Right lobe of liver (tissue), 6 donors: ENCODE results near the gene TMBIM6. TPM values are rescaled to one million over a fixed set of nuclear protein-coding genes. Genes with fewer than 3 reads are reported as not detected.

Experiments used
- ATAC-seq, 4 donors: fragments of 200-7000 bp; cut with Tn5 transposase; one replicate each; pipeline ENCODE4 v1.9.1; 2020; ENCODE audit warnings: mild to moderate bottlenecking in 4 of 4, moderate library complexity in 4 of 4
- DNase-seq, 3 donors: peaks; one replicate each; pipeline ENCODE4 v3.0.0-alpha.2; 2020
- H3K27ac ChIP-seq, 3 donors: fragments of 200-600 bp; one replicate each; pipeline ENCODE4 v1.8.0; 2022
- H3K27me3 ChIP-seq, 2 donors: fragments of 200-600 bp; one replicate each; pipeline ENCODE4 v1.8.0; 2022
- H3K36me3 ChIP-seq, 4 donors: fragments of 200-600 bp; sonication (generic) in 1 of 4; one replicate each; pipeline versions ENCODE4 v1.5.1 to v1.8.0; 2017 to 2022; ENCODE audit warnings: control low read depth in 1 of 4
- H3K4me1 ChIP-seq, 4 donors: fragments of 200-600 bp; sonication (generic) in 1 of 4; one replicate each; pipeline versions ENCODE4 v1.5.1 to v1.8.0; 2017 to 2022; ENCODE audit warnings: control low read depth in 1 of 4
- H3K4me3 ChIP-seq, 3 donors: fragments of 200-600 bp; one replicate each; pipeline ENCODE4 v1.8.0; 2022
- H3K9me3 ChIP-seq, 4 donors: fragments of 200-600 bp; sonication (generic) in 1 of 4; one replicate each; pipeline versions ENCODE4 v1.5.1 to v1.8.0; 2017 to 2022; ENCODE audit warnings: control low read depth in 1 of 4
- CTCF ChIP-seq, 4 donors: fragments of 200-600 bp in 3 of 4; fragments of 450-650 bp in 1 of 4; IDR thresholded peaks; one replicate each; pipeline versions ENCODE4 v1.5.1 to v1.8.0; 2016 to 2022; ENCODE audit warnings: antibody characterized with exemption in 4 of 4, mild to moderate bottlenecking in 2 of 4
- POLR2A ChIP-seq: fragments of 450-650 bp; IDR thresholded peaks from one replicate; pipeline ENCODE4 v1.6.1; 2017; ENCODE audit warnings: antibody characterized with exemption, mild to moderate bottlenecking
- WGBS: methylation state at CpG from one replicate; pipeline ENCODE4 v1.1.6; 2018; ENCODE audit warnings: low coverage, low lambda C conversion rate; ENCODE audit not compliant: insufficient coverage; ENCODE audit errors: missing lambda C conversion rate; 5-methylcytosine and 5-hydroxymethylcytosine counted together
- intact Hi-C, 2 donors: fragments of 100-400 bp; cut with DNase I; formaldehyde crosslinking; loops; one replicate each; pipeline versions ENCODE4 v1.11.2 to v1.14.1; 2022
- total RNA-seq, 6 experiments: library from RNA; depleted of rRNA in 2 of 6; stranded (reverse); fragments of >200 nt in 2 of 6; fragmentation: NEBNext Ultra II Directional in 3 of 6; extraction: Animal tissue kit (Norgen Biotek cat#: 25700) in 3 of 6; gene quantifications; one replicate each; pipeline versions ENCODE4 v1.1.0 to v1.2.4, GENCODE V29; 2016 to 2023
- donor health status: DM: no; HTN: yes; CAD: no.
- donor health status: DM: no; HTN: no; CAD: no.
- donor health status: DM: no; HTN: no; CAD: no.
- donor health status: DM: no; HTN: yes; CAD: no.
- donor health status: DM: no; HTN: yes; CAD: no.

The TMBIM6 gene
- total RNA-seq, 6 experiments from 2014 or later = 538 to 1,268 (median 937) TPM

GRCh38 chr12:49798248-49798647, 56.9 kb downstream of the TMBIM6 start:
- Histone ChIP-seq H3K4me3 (no peak overlapping the region), H3K9me3 (no peaks in the 10 kb centered on the region), H3K4me1 (peaks cover 0 to 12% (median 2%) of the 10 kb centered on the region in 4 donors), H3K36me3 (peaks cover 0 to 14% (median 1%) of the 10 kb centered on the region in 4 donors), H3K27me3 (no peaks in the 10 kb centered on the region), H3K27ac (no peak overlapping the region)
- WGBS = 33% methylated on average over 1 of the region's 7 CpGs
- intact Hi-C loops = no loop called here
- DNase-seq = no peak
- no peak for ATAC-seq
- no peak for TF ChIP-seq CTCF (IDR thresholded peaks at IDR 0.05)
- no peak for TF ChIP-seq POLR2A

- Histone ChIP-seq H3K27ac (no peak overlapping the region), H3K4me3 (no peak overlapping the region), H3K4me1 (peaks cover 0 to 12% (median 2%) of the 10 kb centered on the region in 4 donors), H3K36me3 (peaks cover 0 to 19% (median 1%) of the 10 kb centered on the region in 4 donors), H3K9me3 (no peaks in the 10 kb centered on the region), H3K27me3 (no peaks in the 10 kb centered on the region)
- WGBS = 69% methylated on average over 2 of the region's 2 CpGs
- intact Hi-C loops = no loop called here
- TF ChIP-seq CTCF (IDR thresholded peaks at IDR 0.05) (no peak), POLR2A (no peak)
- DNase-seq (no peak), ATAC-seq (no peak)
Observed at GRCh38 chr12:49798934-49799333, 57.6 kb downstream of the TMBIM6 start.

- H3K4me3 ChIP-seq = no peak overlapping the region
- H3K36me3 ChIP-seq = peaks cover 0 to 23% (median 1%) of the 10 kb centered on the region in 4 donors
- intact Hi-C loops = no loop called here
- DNase-seq (peak in 1 of 3 donors; percentile 71), ATAC-seq (peak; percentile 73 to 91 (median 88))
- WGBS = 64% methylated on average over 9 of the region's 11 CpGs
- TF ChIP-seq CTCF (IDR thresholded peaks at IDR 0.05) = no peak
- TF ChIP-seq POLR2A = no peak
- H3K27me3 ChIP-seq = no peaks in the 10 kb centered on the region
- H3K27ac ChIP-seq = peak overlapping the region in 1 of 3 donors; percentile 64
- peaks cover 0 to 12% (median 2%) of the 10 kb centered on the region in 4 donors for H3K4me1 ChIP-seq
- H3K9me3 ChIP-seq = no peaks in the 10 kb centered on the region
Observed at GRCh38 chr12:49800421-49801140, 59.2 kb downstream of the TMBIM6 start.

- Histone ChIP-seq H3K27me3 (no peaks in the 10 kb centered on the region), H3K9me3 (no peaks in the 10 kb centered on the region), H3K27ac (peak overlapping the region in 1 of 3 donors; percentile 64), H3K4me1 (peaks cover 0 to 12% (median 2%) of the 10 kb centered on the region in 4 donors), H3K36me3 (peaks cover 0 to 23% (median 1%) of the 10 kb centered on the region in 4 donors), H3K4me3 (no peak overlapping the region)
- DNase-seq (no peak), ATAC-seq (peak in 3 of 4 donors; percentile 11 to 43 (median 38))
- TF ChIP-seq POLR2A = no peak
- TF ChIP-seq CTCF (IDR thresholded peaks at IDR 0.05) = no peak
- 82% methylated on average over 13 of the region's 17 CpGs for WGBS
- intact Hi-C loops = no loop called here
Observed at GRCh38 chr12:49801141-49802063, 60.0 kb downstream of the TMBIM6 start.
